Neural progenitor cell (in vitro differentiated cells): ENCODE data around the gene GPD1L.

Source experiments
- EZH2 ChIP-seq: fragments of 200-600 bp; sonication (generic); IDR thresholded peaks from 2 replicates; pipeline ENCODE4 v1.6.1; 2017; ENCODE audit warnings: antibody characterized with exemption, mild to moderate bottlenecking, moderate library complexity
- TF ChIP-seq, protein P1 (sequence below): fragments of 200-600 bp; sonication (generic); IDR thresholded peaks from 2 replicates; pipeline ENCODE4 v1.5.1; 2017; ENCODE audit warnings: antibody characterized with exemption, mild to moderate bottlenecking

- TF ChIP-seq, protein P1, sequence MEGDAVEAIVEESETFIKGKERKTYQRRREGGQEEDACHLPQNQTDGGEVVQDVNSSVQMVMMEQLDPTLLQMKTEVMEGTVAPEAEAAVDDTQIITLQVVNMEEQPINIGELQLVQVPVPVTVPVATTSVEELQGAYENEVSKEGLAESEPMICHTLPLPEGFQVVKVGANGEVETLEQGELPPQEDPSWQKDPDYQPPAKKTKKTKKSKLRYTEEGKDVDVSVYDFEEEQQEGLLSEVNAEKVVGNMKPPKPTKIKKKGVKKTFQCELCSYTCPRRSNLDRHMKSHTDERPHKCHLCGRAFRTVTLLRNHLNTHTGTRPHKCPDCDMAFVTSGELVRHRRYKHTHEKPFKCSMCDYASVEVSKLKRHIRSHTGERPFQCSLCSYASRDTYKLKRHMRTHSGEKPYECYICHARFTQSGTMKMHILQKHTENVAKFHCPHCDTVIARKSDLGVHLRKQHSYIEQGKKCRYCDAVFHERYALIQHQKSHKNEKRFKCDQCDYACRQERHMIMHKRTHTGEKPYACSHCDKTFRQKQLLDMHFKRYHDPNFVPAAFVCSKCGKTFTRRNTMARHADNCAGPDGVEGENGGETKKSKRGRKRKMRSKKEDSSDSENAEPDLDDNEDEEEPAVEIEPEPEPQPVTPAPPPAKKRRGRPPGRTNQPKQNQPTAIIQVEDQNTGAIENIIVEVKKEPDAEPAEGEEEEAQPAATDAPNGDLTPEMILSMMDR: no peak
- TF ChIP-seq EZH2: no peak
Measured at GRCh38 chr3:32083702-32084270, 22.6 kb upstream of the GPD1L start.
